H9 (cell line): ENCODE data around the gene NCDN. TPM values are rescaled to one million over a fixed set of nuclear protein-coding genes. Genes with fewer than 3 reads are reported as not detected.

ENCODE experiments used
- DNase-seq: peaks from one replicate; pipeline ENCODE4 v3.0.0-alpha.2; 2017
- H2AFZ ChIP-seq: one replicate; pipeline ENCODE4 v1.6.1; 2013; ENCODE audit warnings: mild to moderate bottlenecking, low read length, control low read depth, moderate library complexity
- H2AK5ac ChIP-seq: 2 replicates; pipeline ENCODE4 v1.6.1; 2013; ENCODE audit warnings: low read length, control low read depth, mixed read lengths; ENCODE audit not compliant: insufficient read length
- H2BK120ac ChIP-seq: one replicate; pipeline ENCODE4 v1.6.1; 2013; ENCODE audit warnings: low read depth, mild to moderate bottlenecking, low read length, control low read depth, inconsistent platforms; ENCODE audit not compliant: poor library complexity, severe bottlenecking
- H2BK12ac ChIP-seq: 2 replicates; pipeline ENCODE4 v1.6.1; 2013; ENCODE audit warnings: low read length, control low read depth, mixed read lengths, low read depth; ENCODE audit not compliant: insufficient read length
- H2BK15ac ChIP-seq: 2 replicates; pipeline ENCODE4 v1.6.1; 2013; ENCODE audit warnings: low read depth, low read length, control low read depth
- H2BK20ac ChIP-seq: one replicate; pipeline ENCODE4 v1.6.1; 2013; ENCODE audit warnings: low read depth, mild to moderate bottlenecking, low read length, control low read depth, inconsistent platforms; ENCODE audit not compliant: poor library complexity, severe bottlenecking
- H2BK5ac ChIP-seq: 2 replicates; pipeline ENCODE4 v1.6.1; 2013; ENCODE audit warnings: low read length, control low read depth, mixed read lengths; ENCODE audit not compliant: insufficient read length
- H3K14ac ChIP-seq: 2 replicates; pipeline ENCODE4 v1.6.1; 2013; ENCODE audit warnings: low read length, control low read depth; ENCODE audit not compliant: insufficient read depth
- H3K18ac ChIP-seq: 2 replicates; pipeline ENCODE4 v1.6.1; 2013; ENCODE audit warnings: low read depth, mild to moderate bottlenecking, mixed read lengths, low read length, control low read depth; ENCODE audit not compliant: insufficient read length
- H3K23ac ChIP-seq: 2 replicates; pipeline ENCODE4 v1.6.1; 2013; ENCODE audit warnings: low read length, control low read depth, mixed read lengths, low read depth; ENCODE audit not compliant: insufficient read length
- H3K23me2 ChIP-seq: 2 replicates; pipeline ENCODE4 v1.6.1; 2013; ENCODE audit warnings: low read depth, mild to moderate bottlenecking, mixed read lengths, low read length, control low read depth; ENCODE audit not compliant: insufficient read length, poor library complexity, severe bottlenecking
- H3K27ac ChIP-seq: 2 replicates; pipeline ENCODE4 v1.5.1; 2013; ENCODE audit warnings: low read length, control low read depth, mixed read lengths, low read depth; ENCODE audit not compliant: insufficient read length
- H3K27me3 ChIP-seq: 2 replicates; pipeline ENCODE4 v1.6.1; 2013; ENCODE audit warnings: low read length, control low read depth, inconsistent platforms; ENCODE audit not compliant: insufficient read depth
- H3K4ac ChIP-seq: 2 replicates; pipeline ENCODE4 v1.6.1; 2013; ENCODE audit warnings: low read depth, mild to moderate bottlenecking, control low read depth, inconsistent platforms, low read length, moderate library complexity
- H3K4me1 ChIP-seq: 2 replicates; pipeline ENCODE4 v1.6.1; 2013; ENCODE audit warnings: low read length, control low read depth, inconsistent platforms; ENCODE audit not compliant: insufficient read depth
- H3K4me2 ChIP-seq: 2 replicates; pipeline ENCODE4 v1.6.1; 2013; ENCODE audit warnings: low read length, control low read depth, mixed read lengths; ENCODE audit not compliant: insufficient read length, insufficient read depth
- H3K56ac ChIP-seq: 2 replicates; pipeline ENCODE4 v1.6.1; 2013; ENCODE audit warnings: low read depth, mild to moderate bottlenecking, mixed read lengths, low read length, control low read depth; ENCODE audit not compliant: insufficient read length
- H3K79me1 ChIP-seq: 2 replicates; pipeline ENCODE4 v1.6.1; 2013; ENCODE audit warnings: low read depth, mild to moderate bottlenecking, moderate library complexity, low read length, control low read depth, inconsistent platforms; ENCODE audit not compliant: insufficient read depth, poor library complexity, severe bottlenecking
- H3K79me2 ChIP-seq: 2 replicates; pipeline ENCODE4 v1.6.1; 2013; ENCODE audit warnings: low read length, control low read depth, inconsistent platforms; ENCODE audit not compliant: insufficient read depth
- H3K9ac ChIP-seq: 2 replicates; pipeline ENCODE4 v1.6.1; 2013; ENCODE audit warnings: low read length, control low read depth, mixed read lengths; ENCODE audit not compliant: insufficient read length; ENCODE audit errors: extremely low read depth
- H3K9me3 ChIP-seq: one replicate; pipeline ENCODE4 v1.6.1; 2013; ENCODE audit warnings: low read depth, low read length, inconsistent platforms; ENCODE audit not compliant: control insufficient read depth
- H3T11ph ChIP-seq: one replicate; pipeline ENCODE4 v1.6.1; 2013; ENCODE audit warnings: mild to moderate bottlenecking, low read length, control low read depth, inconsistent platforms
- H4K20me1 ChIP-seq: one replicate; pipeline ENCODE4 v1.6.1; 2013; ENCODE audit not compliant: control insufficient read depth, insufficient read length, insufficient read depth
- H4K5ac ChIP-seq: 2 replicates; pipeline ENCODE4 v1.6.1; 2013; ENCODE audit warnings: low read depth, mild to moderate bottlenecking, mixed read lengths, low read length, control low read depth; ENCODE audit not compliant: insufficient read length
- H4K8ac ChIP-seq: replicated peaks from 2 replicates; pipeline ENCODE4 v1.6.1; 2013; ENCODE audit warnings: low read length, control low read depth, mixed read lengths, low read depth; ENCODE audit not compliant: insufficient read length
- H4K91ac ChIP-seq: 2 replicates; pipeline ENCODE4 v1.6.1; 2013; ENCODE audit warnings: low read depth, mild to moderate bottlenecking, moderate library complexity, mixed read lengths, low read length, control low read depth; ENCODE audit not compliant: insufficient read length
- H3K27ac Mint-ChIP-seq, 3 experiments: 2 replicates in 2 of 3; 3 replicates in 1 of 3; pipeline ENCODE4 v1.8.0; 2020 to 2021; ENCODE audit warnings: mixed read lengths in 3 of 3, mild to moderate bottlenecking in 1 of 3, moderate library complexity in 1 of 3
- H3K27me3 Mint-ChIP-seq: 2 replicates; pipeline ENCODE4 v1.8.0; 2021; ENCODE audit warnings: low read depth, mild to moderate bottlenecking, moderate library complexity, mixed read lengths
- H3K36me3 Mint-ChIP-seq, 3 experiments: 2 replicates in 2 of 3; 3 replicates in 1 of 3; pipeline ENCODE4 v1.8.0; 2020 to 2021; ENCODE audit warnings: low read depth in 3 of 3, mixed read lengths in 3 of 3; ENCODE audit not compliant: insufficient read depth in 1 of 3
- H3K4me1 Mint-ChIP-seq, 2 experiments: 2 replicates each; pipeline ENCODE4 v1.8.0; 2020; ENCODE audit warnings: mixed read lengths in 2 of 2
- H3K4me3 Mint-ChIP-seq, 2 experiments: 2 replicates in 1 of 2; 3 replicates in 1 of 2; pipeline ENCODE4 v1.8.0; 2020 to 2021; ENCODE audit warnings: mild to moderate bottlenecking in 2 of 2, mixed read lengths in 2 of 2, moderate library complexity in 1 of 2
- H3K9me3 Mint-ChIP-seq, 2 experiments: 2 replicates in 1 of 2; 3 replicates in 1 of 2; pipeline ENCODE4 v1.8.0; 2020; ENCODE audit warnings: mild to moderate bottlenecking in 2 of 2, mixed read lengths in 2 of 2, moderate library complexity in 1 of 2
- CTCF ChIP-seq: fragments of 200-600 bp; sonication (generic); conservative IDR thresholded peaks from 3 replicates; pipeline ENCODE4 v1.8.0; 2021; ENCODE audit warnings: antibody characterized with exemption, mild to moderate bottlenecking
- WGBS: extraction: QIAGEN DNeasy Blood & Tissue Kit; methylation state at CpG from one replicate; pipeline ENCODE4 v1.1.7; 2013; ENCODE audit warnings: missing lambda C conversion rate, low lambda C conversion rate, mixed read lengths; ENCODE audit not compliant: insufficient read length; ENCODE audit errors: extremely low coverage; 5-methylcytosine and 5-hydroxymethylcytosine counted together
- total RNA-seq: library from RNA; stranded (reverse); gene quantifications from 2 replicates; pipeline ENCODE4 v1.2.1, GENCODE V29; 2021

Gene NCDN
- total RNA-seq, 1 experiment from 2014 or later: 44.2 TPM

GRCh38 chr1:35511305-35511704 is 46.3 kb upstream of the NCDN start:
- Mint-ChIP-seq H3K9me3 (peaks cover 11 to 12% of the 10 kb centered on the region in 2 experiments), H3K4me1 (0 out of 4 replicates have a peak, but pooled peaks cover 0 to 2% of the 10 kb centered on the region in 2 experiments), H3K27me3 (no peaks in the 10 kb centered on the region), H3K27ac (no peak overlapping the region), H3K4me3 (no peak overlapping the region), H3K36me3 (peaks cover 12 to 24% (median 21%) of the 10 kb centered on the region in 3 experiments)
- Histone ChIP-seq H3K27ac (no peak overlapping the region), H3K18ac (no peak overlapping the region), H3K9me3 (peaks cover 1% of the 10 kb centered on the region), H2BK15ac (no peak overlapping the region), H3K79me2 (no peaks in the 10 kb centered on the region; the same call in 1 of the 2 replicates), H3K79me1 (peaks cover 9% of the 10 kb centered on the region), H3T11ph (no peak overlapping the region), H2BK12ac (no peak overlapping the region), H4K5ac (no peak overlapping the region), H3K4ac (no peak overlapping the region), H3K23me2 (no peaks in the 10 kb centered on the region), H4K20me1 (no peaks in the 10 kb centered on the region), H3K9ac (no peak overlapping the region), H2AK5ac (no peak overlapping the region), H2BK20ac (no peak overlapping the region), H3K23ac (no peak overlapping the region), H2BK5ac (no peak overlapping the region), H4K8ac (no peak overlapping the region), H2BK120ac (no peak overlapping the region), H3K4me2 (no peak overlapping the region), H2AFZ (no peak overlapping the region), H3K56ac (no peak overlapping the region), H3K27me3 (no peaks in the 10 kb centered on the region), H3K4me1 (no peaks in the 10 kb centered on the region; the same call in 1 of the 2 replicates), H4K91ac (no peak overlapping the region), H3K14ac (no peak overlapping the region)
- TF ChIP-seq CTCF: no peak
- no CpG with 5 or more reads among the region's 2 CpGs for WGBS
- DNase-seq: no peak
